Measurements from ENCODE around the gene GXYLT1.
"Not testable (repeated sequence)": the region's sequence is repeated elsewhere in the genome, so short reads cannot be mapped to it uniquely, and the experiment has no call there.

The GXYLT1 gene

DNA sequence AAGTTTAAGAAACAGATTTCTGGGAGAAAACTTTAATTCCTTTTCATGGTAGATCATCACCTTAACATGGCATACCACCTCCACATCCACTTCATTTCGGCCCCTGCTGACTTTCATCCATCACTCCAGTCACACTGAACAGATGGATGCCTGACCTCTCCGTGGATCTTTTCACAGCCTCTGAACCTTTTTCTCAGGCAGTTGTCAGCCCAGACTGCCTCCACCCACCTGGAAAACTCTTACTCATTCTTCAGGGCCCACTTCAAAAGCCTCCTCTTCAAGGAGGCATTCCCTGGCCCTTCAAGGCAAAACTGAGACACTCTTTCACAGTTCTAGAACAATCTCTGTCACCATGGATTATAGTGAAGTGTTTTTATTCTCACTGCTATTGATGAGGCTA is 52.9 kb downstream of the GXYLT1 start:
- no peak for DNase-seq

DNA sequence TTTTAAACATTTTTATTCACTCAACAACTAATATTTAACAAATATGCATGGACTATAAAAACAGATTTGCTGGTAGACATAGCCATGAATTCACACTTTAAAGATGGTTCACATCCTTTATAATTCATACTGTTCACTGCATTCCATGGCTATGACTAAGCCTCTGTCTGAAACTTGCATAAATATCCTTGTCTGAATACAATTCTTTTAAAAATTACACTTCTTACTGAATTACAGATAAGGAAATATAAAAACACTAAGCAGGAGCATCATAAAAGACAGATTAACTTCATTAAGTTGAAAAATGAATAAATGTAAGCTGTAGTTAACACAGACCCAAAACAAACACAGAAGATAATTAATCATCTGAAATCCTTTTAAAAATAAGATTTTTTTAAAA is 53.8 kb downstream of the GXYLT1 start:
- no peak for DNase-seq

DNA sequence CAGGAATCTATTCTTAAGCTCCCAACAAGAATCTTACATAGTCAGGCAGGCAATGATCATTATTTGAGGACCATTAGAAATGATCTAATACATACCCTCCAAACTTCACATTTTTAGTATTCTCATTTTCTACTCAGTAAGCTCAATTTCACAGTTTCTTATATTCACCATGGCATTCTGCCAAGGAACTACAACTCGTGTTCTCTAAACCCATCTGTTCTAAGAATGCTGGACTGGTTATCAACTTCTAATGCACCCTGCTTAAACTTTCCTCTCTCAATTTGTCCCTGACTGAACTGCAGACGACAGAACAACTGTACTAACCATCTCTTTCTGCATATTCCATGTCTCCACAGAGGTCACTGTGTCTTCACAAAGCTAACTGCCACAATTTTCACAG is 58.6 kb downstream of the GXYLT1 start:
- DNase-seq: no peak

DNA sequence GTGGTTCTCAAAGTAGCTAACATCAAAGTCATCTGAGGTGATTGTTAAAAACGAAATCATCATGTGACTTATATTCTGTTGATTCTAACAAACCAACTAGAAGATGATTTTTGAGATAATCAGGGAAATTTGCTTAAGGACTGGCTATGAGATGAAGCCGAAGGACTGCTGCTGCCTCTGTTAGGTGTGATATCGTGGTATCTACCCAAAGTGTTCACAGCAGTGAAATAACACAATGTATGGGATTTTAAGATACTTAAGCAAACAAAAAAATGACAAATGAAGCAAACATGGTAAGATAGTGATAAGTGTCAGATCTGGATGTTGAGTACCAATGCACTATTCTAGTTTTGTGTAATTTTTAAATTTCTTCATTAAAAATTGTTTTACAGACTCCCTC is 59.1 kb downstream of the GXYLT1 start:
- DNase-seq: no peak

DNA sequence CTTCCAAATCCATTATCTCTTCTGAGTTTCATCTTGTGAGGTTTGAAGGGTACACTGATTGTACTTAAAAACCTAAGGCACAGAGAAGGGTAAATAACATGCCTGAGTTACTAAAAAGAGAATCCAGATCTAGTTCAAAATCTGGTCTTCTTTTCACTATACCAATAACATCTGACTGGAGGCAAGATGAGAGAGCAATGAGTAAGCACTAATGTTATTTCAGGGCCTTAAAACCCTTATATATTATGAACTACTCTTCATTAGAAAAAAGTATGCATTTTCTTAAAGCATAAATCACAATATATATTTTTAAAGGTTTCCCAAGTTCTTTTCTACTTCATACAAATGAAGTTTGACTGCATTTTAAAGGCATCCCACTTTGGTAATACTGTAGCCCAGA is 60.2 kb downstream of the GXYLT1 start:
- DNase-seq: no peak

DNA sequence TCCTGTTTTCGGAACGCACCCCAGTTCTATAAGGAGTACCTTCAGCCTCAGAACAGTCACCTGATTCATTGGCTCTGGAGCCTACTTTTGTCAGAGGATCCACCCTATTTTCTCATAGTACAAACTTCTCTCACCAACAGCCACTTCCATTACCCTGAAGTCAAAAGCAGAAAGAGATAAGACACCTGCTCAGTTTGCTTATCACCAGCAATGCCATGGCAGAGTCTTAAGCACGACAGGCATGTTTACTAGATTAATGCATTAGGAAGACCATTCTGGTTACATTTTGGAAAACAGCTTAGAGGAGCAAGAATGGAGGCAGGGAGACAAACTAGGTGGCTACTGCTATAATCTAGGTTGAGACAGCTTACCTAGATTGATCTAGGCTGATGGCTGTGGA is 67.7 kb downstream of the GXYLT1 start:
- no peak for DNase-seq

DNA sequence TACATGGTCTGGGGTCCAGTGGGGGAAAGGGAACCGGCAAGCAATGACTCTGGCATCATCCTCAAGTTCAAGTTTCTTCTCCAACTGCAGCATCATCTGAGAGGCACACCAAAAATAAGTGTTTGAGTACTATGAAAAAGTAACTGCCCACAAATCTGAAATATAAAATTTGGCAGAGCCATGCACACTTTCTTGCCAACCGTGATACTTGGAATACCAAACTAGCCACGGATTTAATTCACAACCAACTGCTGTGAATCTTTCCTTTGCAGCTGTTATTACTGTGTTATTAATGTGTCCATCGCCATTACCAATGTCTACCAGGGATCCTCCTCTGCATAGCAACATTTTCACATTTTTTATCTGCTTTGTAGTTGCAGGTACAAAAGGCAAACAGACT is 74.6 kb downstream of the GXYLT1 start:
- no peak for DNase-seq

DNA sequence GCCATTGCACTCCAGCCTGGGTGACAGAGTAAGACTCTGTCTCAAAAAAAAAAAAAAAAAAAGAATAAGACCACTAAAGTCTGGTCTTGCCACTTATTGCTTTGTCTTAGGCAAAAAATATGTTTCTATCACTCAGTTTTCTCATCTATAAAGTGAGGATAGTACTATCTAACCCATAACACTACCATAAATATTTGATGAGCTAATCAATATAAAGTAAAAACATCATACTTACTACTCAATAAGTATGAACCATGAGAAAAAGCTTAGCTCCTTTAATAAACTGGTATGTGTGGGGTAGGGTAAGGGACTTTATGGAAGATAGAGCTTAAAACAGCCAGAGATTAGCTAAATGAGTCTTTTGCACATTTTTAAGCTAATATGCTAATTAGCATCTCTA is 85.5 kb downstream of the GXYLT1 start:
- DNase-seq: no peak

DNA sequence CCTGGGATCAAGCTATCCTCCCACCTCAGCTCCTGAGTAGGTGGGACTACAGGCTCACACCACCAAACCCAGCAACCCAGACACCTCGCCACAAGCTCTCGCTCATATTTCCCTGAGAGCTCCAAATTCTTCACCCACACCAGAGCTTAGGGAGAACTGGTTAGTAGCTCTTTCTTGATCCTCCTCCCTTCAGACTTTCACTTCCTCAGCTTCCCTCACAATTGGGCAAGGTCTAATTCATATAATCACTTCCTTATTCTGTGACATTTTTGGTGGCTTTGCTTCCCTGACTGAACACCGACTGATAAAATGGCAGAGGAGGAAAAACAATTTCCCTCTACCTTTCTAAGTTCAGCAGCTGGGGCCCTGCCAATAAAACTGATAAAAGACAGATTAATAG is 88.5 kb downstream of the GXYLT1 start:
- peak; percentile 9 for DNase-seq

DNA sequence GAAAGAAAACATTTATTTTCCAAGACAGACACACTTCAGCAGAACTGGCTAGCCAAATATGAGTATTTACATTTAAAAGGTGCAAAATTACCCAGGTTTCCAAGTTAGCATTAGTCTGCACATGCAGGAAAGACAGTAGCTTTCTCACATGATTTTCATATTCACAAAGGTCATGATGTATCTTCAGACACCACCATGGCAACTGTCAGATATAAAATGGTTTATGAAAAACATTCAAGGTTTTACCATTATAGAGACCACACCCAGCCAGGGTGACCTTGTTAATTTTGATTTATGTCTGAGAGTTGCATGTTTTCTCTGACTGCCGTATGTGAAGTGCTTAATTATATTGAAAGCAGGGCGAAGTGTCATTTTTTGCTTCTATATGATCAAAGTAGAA is 91.2 kb downstream of the GXYLT1 start:
- DNase-seq: no peak

DNA sequence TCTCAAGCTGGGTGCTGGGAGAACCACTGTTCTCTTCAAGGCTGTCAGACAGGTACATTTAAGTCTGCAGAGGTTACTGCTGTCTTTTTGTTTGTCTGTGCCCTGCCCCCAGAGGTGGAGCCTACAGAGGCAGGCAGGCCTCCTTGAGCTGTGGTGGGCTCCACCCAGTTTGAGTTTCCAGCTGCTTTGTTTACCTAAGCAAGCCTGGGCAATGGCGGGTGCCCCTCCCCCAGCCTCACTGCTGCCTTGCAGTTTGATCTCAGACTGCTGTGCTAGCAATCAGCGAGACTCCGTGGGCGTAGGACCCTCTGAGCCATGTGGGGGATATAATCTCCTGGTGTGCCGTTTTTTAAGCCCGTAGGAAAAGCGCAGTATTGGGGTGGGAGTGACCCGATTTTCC is 95.7 kb downstream of the GXYLT1 start:
- DNase-seq: not testable (repeated sequence)

DNA sequence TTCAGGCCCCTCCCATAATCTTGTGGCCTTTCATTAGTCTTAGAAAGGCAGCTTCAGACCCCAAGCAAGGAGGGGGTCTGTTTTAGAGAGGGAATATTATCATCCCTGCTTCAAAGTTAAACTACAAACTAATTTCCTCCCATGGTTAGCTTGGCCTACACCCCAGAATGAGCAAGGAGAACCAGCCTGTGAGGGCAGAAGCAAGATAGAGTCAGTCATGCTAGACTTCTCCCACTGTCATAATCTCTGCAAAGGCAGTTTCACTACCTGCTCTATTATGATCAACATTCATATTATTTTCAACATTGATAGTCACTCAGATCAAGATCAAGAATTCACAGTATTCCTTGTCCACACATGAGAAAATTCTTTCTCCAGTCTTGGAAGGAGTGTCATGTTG is 105.1 kb downstream of the GXYLT1 start:
- no peak for DNase-seq

DNA sequence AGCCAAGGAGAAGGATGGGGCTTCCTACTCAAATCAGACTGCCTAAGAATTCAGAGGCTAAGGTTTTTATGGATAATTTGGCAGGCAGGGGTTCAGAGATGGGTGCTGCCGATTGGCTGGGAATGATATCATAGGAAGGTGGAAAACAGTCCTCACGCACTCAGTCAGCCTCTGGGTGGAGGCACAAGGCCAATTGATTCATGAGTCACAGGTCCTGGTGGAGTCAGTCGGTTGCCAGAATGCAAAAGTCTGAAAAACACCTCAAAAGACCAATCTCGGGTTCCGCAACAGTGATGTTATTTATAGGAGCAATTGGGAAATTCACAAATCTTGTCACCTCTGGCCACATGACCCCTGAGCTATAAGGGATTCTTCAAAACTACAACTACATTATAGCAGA is 105.5 kb downstream of the GXYLT1 start:
- no peak for DNase-seq

DNA sequence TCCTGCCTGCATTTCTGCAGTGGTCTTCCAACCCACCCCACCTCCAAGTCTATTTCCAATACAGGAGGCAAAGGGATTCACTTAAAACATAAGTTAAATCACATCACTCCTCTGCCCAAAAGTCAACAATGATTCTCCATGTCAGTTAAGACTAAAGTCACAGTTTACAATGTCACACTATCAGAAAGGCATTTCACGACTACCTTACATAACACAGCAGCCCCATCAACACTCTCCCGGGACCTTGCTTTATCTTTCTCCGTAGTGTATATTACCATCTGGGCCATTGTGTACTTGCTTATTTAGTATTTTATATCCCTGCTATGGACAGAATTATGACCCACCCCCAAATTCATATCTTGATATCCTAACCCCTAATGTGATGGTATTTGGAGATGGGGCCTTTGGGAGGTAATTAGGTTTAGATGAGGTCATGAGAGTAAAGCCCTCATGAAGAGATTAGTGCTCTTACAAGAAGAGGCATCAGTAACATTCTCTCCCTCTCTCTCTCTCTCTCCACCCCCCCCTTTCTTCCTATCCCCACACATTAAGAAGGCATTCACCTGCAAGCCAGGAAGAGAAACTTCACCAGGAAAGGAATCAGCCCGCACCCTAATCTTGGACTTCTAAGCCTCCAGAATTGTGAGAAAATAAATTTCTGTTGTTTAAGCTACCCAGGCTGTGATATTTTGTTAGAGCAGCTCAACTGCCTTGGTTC is 112.7 kb downstream of the GXYLT1 start:
- DNase-seq: no peak

Data from CD4-positive, alpha-beta T cell treated with Interleukin-10 for 1 hour (primary cell).